Nucleus accumbens (tissue), 56 donors: ENCODE measurements around the gene ITSN1.

Experiments
- DNase-seq, 56 donors: peaks; one replicate each; lab custom pipeline; 2025; lab: John Stamatoyannopoulos, UW

Gene ITSN1

GRCh38 chr21:33677450-33677849, 35.1 kb downstream of the ITSN1 start:
- no peak for DNase-seq

DNA sequence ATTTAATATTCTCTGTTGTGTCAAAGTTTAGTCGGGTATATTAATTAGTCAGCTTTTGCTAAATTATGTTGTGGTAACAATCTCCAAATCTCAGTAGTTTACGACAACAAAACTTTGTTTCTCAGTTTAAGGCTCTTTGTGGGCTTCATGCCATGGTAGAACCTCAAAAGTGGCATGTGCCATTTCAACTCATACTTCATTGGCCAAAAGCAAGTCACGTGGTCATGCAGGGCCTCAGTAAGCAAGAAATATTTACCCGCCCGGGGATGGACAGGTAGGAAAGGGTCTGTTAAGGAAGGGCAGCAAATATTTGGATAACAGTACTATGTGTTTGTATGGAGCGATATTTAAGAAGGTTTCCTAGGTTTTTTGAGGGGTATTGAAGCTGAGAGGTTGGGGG, 38.6 kb downstream of the ITSN1 start:
- DNase-seq: no peak

GRCh38 chr21:33682992-33683627, 40.8 kb downstream of the ITSN1 start:
- DNase-seq: no peak

DNA sequence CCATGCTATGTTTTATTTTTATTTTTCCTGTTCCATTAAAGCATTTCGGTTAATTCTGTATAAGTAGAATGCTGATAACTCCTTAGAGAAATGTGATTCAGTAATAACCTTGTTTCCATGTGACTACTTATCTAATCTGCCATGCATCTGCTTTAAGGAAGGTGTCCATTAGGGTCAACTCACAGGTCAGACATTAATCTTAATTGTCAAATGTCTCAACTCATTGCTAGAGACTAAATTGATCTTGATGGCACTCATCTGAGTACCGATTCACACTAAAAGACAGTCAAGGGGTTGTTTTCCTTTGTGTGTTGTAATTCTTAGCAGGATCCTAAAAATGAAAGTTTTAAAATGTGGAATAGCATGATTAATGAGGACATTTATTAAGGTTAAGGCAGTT, 41.8 kb downstream of the ITSN1 start:
- no peak for DNase-seq

- no peak for DNase-seq
Measured at GRCh38 chr21:33684923-33685560, 42.7 kb downstream of the ITSN1 start.

DNA sequence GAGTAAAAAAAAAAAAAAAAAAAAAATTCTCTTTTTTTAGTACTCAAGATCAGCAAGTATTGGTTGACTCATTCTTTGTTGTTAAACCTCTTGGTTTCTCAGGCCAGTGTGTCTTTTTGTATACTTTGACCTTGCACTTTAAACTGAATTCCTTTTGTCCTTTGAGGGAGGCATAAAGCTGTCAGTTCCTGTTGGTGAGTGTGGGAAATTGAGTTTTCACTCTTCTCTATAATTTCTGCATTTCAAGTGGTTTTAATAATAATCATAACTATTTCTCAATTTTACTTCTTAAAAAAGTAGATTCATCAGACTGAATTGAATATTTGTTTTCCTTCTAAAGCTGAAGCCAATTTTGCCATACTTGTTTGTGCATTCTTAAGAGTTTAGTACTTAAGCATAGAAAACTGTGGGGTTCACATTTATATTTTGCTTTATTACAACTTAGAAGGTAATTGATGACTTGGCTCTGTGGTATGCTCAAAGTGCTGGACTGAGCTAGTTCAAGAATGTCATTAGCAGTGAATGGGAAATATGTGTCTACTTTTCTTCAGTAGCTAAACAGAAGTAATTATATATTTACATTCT, 43.4 kb downstream of the ITSN1 start:
- no peak for DNase-seq

GRCh38 chr21:33686386-33686785, 44.1 kb downstream of the ITSN1 start:
- no peak for DNase-seq

- DNase-seq: no peak
Measured at GRCh38 chr21:33687634-33688033, 45.3 kb downstream of the ITSN1 start.

- no peak for DNase-seq
Measured at GRCh38 chr21:33688353-33688752, 46.1 kb downstream of the ITSN1 start.

DNA sequence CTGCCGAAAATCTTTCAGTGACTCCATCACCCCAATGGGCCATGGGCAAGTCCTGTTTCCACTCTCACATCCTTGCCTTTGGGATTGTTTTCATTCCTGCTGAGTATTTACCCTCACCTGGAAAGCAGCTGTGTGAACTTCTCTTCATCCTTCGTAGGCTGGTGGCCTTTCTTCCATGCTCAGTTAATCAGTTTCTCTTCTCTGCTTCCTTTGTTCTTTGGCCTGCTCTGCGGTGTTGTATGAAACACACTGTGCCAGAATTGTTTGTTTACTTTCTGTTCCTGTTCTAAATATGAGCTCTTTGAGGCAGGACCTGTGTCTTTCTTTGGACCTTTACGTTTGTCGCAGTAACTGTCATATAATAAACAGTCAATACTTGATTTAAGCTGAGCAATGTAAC, 48.6 kb downstream of the ITSN1 start:
- no peak for DNase-seq

GRCh38 chr21:33691945-33692603, 49.8 kb downstream of the ITSN1 start:
- DNase-seq: no peak

DNA sequence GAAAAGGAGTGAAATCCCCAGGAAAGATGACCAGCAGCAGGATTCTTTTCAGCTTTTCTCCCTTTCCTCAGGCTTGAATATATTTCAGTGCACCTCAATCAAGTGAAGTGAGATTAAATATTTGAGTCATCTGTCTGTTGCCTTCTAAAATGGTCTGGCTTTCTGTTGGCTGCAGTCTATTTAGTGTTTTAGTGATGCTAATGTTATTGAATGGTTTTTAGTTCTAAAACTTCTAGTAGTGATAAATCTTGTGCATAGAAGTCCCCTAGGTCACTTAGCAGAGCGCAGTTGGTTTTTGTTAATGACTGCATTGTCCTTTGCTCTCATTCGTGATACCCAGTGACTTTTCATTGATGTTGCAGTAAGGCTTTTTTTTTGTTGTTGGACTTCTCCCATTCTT, 53.5 kb downstream of the ITSN1 start:
- DNase-seq: no peak

GRCh38 chr21:33696465-33696864, 54.2 kb downstream of the ITSN1 start:
- no peak for DNase-seq

- DNase-seq: no peak
Measured at GRCh38 chr21:33698087-33698860, 56.0 kb downstream of the ITSN1 start.

DNA sequence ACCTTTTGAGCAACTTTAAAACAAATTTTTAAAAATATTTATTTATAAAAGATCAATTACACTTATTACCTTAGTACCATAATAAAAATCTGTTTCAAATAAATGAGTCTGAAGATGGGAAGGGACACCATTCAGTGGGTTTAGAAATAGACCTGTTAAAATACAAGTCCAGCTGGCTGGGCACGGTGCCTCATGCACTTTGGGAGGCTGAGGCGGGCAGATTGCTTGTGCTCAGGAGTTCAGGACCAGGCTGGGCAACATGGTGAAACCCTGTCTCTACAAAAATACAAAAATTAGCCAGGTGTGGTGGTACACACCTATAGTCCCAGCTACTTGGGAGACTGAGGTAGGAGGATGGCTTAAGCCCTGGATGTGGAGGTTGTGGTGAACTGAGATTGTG, 57.0 kb downstream of the ITSN1 start:
- DNase-seq: no peak

DNA sequence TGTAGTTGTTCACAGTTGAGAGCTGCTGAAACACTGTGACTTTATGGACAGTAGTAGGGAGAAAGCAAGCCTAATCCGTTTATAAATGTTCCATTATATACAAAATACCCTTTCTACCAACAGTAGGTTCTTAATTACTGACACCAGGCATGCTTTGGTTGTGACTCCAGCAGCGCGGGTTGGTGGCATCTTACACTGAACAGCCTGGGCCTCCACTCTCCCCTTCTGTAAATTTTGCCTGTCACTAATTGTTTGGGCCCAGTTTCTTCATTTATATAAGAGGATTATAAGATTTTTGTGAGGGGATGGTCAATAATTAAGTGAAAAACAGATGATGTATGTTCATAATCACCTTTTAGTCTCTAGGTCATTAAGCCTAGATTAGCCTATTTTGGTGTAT, 58.2 kb downstream of the ITSN1 start:
- DNase-seq: no peak

DNA sequence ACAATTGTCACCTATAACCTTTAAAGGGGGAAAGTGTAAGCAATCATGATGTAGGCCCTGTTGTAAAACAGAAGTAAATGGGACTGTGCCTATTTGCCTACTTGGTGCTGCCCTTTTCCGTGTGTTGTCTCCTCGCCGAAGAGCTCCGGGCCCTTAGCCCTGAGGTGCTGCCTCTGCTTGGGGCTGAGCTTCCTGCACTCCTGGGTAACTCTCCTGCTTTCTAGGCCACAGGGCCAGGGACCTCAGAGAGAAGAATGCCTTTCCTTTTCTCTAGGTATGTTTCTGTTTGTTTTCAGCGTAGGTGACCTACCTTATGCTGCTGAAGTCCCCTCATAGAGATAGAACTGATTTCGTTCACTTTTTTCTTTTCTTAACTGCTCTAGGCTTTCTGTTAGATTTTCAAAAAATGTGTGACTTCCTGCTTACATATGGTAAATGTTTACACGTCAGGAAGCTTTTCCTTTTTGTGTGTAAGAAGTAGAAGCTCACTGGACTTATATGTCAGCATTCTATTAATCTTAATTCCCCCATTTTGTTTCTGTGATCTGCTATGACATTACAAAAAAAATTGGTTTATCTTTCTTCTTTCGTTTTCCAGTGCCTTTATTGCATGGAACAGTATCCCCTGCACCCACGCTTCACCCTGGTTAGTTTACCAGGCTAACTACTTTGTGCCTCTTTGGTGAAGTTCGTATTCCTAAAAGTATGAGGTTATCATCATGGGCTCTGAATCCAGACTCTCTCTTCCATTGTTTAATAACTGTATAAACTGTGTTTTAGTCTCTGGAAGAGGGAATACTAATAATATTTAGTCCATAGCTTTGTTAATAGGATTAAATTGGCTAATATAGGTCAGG, 61.7 kb downstream of the ITSN1 start:
- no peak for DNase-seq

DNA sequence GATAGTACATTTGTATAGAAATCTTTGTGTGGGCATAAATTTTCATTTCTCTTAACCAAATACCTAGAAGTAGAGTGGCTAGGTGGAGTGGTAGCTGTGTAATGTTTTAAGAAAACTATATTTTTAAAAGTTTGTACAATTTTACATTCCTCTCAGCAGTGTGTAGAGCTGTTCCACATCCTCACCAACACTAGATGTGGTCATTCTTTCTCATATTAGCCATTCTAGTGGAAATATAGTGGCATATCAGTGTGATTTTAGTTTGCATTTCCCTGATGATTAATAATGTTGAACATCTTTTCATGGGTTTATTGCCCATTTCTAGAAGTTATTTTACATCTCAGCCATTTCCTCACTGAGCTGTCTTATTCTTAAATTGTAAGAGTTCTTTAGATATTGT, 65.5 kb downstream of the ITSN1 start:
- DNase-seq: no peak

- DNase-seq: no peak
Measured at GRCh38 chr21:33708874-33709273, 66.6 kb downstream of the ITSN1 start.
